Coronary artery (tissue), 2 donors: ENCODE data around the gene TPP2.

Experiments used
- DNase-seq: peaks from one replicate; pipeline ENCODE4 v3.0.0-alpha.2; 2017; ENCODE audit warnings: low spot score
- H3K27ac ChIP-seq, 2 donors: fragments of 200-600 bp; sonication (generic); one replicate each; pipeline ENCODE4 v1.5.1; 2016 to 2019
- H3K4me3 ChIP-seq: fragments of 200-600 bp; sonication (generic); 2 replicates; pipeline ENCODE4 v1.5.1; 2016; ENCODE audit warnings: mild to moderate bottlenecking, moderate library complexity
- TF ChIP-seq, protein P1 (sequence below): fragments of 200-600 bp; sonication (generic); IDR thresholded peaks from one replicate; pipeline ENCODE4 v1.5.1; 2019; ENCODE audit warnings: antibody characterized with exemption

The TPP2 gene

DNA sequence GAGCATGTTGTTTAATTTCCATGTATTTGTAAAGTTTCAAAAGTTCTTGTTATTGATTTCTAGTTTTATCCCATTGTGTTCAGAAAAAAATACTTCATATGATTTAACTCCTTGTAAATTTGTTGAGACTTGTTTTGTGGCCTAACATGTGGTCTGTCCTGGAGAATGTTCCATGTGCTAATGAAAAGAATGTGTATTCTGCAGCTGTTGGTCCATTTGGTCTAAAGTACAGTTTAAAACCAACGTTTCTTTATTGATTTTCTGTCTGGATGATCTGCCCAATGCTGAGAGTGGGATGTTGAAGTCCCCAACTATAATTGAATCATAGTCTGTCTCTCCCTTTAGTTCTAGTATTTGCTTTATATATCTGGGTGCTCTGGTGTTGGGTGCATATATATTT, 34.9 kb upstream of the TPP2 start:
- H3K4me3 ChIP-seq = no peak overlapping the region
- DNase-seq = no peak
- TF ChIP-seq, protein P1, sequence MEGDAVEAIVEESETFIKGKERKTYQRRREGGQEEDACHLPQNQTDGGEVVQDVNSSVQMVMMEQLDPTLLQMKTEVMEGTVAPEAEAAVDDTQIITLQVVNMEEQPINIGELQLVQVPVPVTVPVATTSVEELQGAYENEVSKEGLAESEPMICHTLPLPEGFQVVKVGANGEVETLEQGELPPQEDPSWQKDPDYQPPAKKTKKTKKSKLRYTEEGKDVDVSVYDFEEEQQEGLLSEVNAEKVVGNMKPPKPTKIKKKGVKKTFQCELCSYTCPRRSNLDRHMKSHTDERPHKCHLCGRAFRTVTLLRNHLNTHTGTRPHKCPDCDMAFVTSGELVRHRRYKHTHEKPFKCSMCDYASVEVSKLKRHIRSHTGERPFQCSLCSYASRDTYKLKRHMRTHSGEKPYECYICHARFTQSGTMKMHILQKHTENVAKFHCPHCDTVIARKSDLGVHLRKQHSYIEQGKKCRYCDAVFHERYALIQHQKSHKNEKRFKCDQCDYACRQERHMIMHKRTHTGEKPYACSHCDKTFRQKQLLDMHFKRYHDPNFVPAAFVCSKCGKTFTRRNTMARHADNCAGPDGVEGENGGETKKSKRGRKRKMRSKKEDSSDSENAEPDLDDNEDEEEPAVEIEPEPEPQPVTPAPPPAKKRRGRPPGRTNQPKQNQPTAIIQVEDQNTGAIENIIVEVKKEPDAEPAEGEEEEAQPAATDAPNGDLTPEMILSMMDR = no peak
- no peak overlapping the region for H3K27ac ChIP-seq

DNA sequence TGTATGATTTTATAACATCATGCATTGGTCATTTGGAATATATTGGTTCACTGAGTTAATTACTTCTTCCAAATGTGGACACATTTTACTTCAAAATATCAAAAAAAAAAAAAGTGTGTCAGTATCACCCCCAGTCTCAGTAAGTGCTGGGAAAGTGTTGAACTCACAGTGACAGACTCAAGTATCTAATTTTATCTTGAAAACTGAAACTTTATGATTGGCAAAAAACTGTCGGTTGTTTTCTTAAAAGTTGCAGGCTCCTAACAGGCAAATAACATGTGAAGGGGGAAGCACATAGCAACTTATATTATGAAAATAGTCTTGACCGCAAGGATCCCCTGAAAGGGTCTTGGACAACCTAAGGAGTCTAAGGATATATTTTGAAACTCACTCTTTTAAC, 33.5 kb upstream of the TPP2 start:
- no peak for DNase-seq
- no peak overlapping the region for H3K27ac ChIP-seq
- TF ChIP-seq, protein P1 = no peak
- no peak overlapping the region for H3K4me3 ChIP-seq

DNA sequence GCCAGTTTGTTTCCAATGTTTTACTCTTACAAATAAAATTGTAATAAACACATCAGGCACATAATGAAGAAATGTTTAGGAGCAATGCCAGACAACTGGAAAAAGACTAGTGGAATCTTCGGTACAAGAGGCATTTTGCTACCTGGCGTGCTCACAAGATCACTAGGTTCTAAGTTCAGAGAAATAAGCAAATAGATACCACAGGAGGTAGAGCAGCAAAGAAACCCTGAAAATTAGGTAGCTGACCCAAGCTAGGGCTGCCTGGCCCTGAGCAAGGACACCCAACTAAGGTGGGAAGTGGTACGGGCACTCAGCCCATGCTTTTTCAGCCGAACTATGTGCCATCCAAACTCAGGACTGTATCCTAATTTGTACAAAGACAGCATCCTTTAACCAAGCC, 32.2 kb upstream of the TPP2 start:
- Histone ChIP-seq H3K4me3 (no peak overlapping the region), H3K27ac (no peak overlapping the region)
- TF ChIP-seq, protein P1 = no peak
- DNase-seq = no peak

DNA sequence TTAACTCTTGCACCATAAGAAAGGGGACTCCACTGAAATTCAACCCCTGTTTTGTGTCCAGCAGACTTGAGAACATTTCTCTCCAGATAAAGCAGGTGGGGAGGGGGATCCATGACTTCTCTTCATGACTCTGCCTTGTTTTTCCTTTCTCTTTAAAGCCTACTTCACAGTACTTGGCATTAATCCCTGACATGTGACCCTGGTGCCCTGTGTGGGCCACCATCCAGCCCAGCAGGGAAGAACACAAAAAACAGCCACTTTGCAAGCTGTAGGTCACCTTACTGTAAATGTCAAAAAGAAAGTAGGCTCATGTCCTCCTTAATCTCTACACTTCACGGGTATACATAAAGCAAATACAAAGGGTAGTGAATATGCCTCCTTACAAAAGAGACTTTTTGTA, 30.3 kb upstream of the TPP2 start:
- H3K4me3 ChIP-seq = no peak overlapping the region
- no peak overlapping the region for H3K27ac ChIP-seq
- TF ChIP-seq, protein P1 = no peak
- no peak for DNase-seq

DNA sequence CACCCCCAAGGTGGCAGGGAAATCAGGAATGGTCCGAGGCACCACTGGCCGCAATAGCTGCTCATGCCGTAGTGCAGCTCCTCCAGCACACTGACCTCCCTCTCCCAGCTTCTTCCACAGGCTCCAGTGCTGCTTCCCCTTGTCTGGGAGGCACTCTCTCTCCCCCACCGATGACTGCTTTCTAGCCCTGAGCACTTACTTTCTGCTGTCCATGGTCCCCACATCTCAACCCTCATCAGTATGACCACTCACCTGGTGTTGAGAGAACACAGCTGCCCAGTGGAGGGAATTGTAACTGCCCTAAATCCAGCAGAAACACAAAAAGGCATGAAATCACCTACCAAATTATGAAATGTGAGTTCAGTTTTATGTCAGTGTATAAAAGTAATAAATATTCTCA, 28.9 kb upstream of the TPP2 start:
- Histone ChIP-seq H3K27ac (no peak overlapping the region), H3K4me3 (no peak overlapping the region)
- TF ChIP-seq, protein P1 = no peak
- no peak for DNase-seq

DNA sequence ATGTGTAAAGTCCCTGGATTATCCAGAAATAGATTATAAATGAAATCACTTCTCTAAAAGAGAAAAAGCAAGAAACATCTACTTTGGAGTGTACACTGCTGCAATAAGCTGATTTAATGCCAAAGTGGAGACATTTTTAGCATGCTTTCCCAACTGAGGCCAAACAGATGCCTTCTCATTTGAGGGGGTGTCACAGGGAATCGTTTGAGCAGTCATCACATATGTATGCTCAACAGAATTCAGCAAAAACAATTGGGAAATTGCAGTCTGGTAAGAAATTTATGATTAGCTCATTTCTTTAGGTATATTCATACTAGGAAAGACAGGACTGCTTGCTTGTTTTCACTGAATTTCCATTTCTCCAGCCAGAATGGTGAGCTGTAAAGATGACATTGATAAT, 27.3 kb upstream of the TPP2 start:
- Histone ChIP-seq H3K27ac (no peak overlapping the region), H3K4me3 (no peak overlapping the region)
- DNase-seq = no peak
- TF ChIP-seq, protein P1 = no peak

DNA sequence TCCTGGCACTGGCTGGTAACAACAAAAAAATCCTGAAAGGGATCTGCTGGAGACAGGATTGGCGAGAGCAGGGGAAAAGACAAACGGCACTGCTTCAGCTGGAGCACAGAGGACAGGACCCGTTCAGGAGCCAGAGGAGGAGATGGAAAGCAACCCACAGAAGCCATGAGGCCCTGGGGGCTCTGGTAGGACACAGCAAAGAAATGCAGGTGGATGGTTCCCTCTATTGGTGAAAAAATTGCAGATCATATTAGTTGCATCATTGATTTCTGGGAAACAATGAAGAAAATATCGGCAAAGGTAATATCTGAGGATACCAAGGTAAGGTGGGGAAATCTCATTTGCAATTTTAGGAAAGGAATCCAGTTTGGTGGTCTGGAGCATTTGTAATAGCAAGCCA, 25.7 kb upstream of the TPP2 start:
- Histone ChIP-seq H3K4me3 (no peak overlapping the region), H3K27ac (no peak overlapping the region)
- DNase-seq = no peak
- TF ChIP-seq, protein P1 = no peak
